ENCODE results near the gene MRPL40. TPM values are rescaled to one million over a fixed set of nuclear protein-coding genes. Genes with fewer than 3 reads are reported as not detected.
"Not testable (repeated sequence)": the region's sequence is repeated elsewhere in the genome, so short reads cannot be mapped to it uniquely, and the experiment has no call there.

MRPL40 gene
- polyA plus RNA-seq, 1 donor from 2014 or later, result 32.5 TPM

DNA sequence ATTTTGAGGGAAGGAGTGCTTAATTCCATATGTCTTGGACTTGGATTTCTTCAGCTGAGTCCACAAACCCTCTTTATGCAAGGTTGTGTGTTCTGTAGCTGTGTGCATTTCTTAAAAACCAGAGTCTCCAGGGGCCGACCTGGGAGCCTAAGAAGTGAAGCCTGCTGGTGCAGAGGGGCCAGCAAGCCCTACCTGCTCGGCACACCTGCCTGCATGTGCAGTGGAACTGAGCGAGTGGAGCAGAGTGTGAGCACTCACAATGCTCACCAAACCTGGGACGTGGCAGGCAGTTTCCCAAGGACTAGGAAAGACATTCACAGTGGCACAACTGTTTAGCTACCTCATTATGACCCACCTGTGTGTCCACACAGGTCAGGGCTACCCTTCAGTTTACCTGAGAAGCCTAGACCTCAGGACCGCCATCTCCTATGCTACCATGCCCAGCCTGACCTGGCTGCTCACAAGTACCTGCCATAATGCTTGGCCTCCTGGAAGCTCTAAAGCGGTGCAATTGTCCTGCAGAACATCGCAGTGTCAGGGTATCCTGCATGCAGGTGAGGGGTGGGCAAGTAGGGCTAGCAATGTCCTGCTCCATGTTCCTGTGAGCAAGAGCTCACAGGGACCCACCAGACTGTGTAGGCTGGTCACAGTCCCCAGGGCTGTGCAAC lies 11.3 kb downstream of the MRPL40 start:
- Histone ChIP-seq H3F3A (ENCODE audit: insufficient read depth, low read length, poor library complexity, severe bottlenecking) (no peaks in the 10 kb centered on the region), H3K27ac (ENCODE audit: low read length) (no peak overlapping the region), H3K4me3 (ENCODE audit: low read length) (no peak overlapping the region), H2AFZ (ENCODE audit: low read depth, low read length) (no peak overlapping the region), H3K27me3 (ENCODE audit: insufficient read depth, low read depth, low read length) (no peaks in the 10 kb centered on the region), H3K9ac (ENCODE audit: low read length) (no peak overlapping the region), H3K9me3 (ENCODE audit: low read length) (no peaks in the 10 kb centered on the region), H3K4me2 (ENCODE audit: low read length) (no peak overlapping the region), H3K79me2 (replicated peaks; ENCODE audit: insufficient read depth, low read length) (peaks cover 68% of the 10 kb centered on the region), H3K36me3 (ENCODE audit: insufficient read depth, low read length) (peaks cover 9% of the 10 kb centered on the region), H4K20me1 (ENCODE audit: insufficient read depth) (no peaks in the 10 kb centered on the region), H3K9me2 (ENCODE audit: insufficient read depth, low read length) (no peaks in the 10 kb centered on the region)
- TF ChIP-seq, protein P1, sequence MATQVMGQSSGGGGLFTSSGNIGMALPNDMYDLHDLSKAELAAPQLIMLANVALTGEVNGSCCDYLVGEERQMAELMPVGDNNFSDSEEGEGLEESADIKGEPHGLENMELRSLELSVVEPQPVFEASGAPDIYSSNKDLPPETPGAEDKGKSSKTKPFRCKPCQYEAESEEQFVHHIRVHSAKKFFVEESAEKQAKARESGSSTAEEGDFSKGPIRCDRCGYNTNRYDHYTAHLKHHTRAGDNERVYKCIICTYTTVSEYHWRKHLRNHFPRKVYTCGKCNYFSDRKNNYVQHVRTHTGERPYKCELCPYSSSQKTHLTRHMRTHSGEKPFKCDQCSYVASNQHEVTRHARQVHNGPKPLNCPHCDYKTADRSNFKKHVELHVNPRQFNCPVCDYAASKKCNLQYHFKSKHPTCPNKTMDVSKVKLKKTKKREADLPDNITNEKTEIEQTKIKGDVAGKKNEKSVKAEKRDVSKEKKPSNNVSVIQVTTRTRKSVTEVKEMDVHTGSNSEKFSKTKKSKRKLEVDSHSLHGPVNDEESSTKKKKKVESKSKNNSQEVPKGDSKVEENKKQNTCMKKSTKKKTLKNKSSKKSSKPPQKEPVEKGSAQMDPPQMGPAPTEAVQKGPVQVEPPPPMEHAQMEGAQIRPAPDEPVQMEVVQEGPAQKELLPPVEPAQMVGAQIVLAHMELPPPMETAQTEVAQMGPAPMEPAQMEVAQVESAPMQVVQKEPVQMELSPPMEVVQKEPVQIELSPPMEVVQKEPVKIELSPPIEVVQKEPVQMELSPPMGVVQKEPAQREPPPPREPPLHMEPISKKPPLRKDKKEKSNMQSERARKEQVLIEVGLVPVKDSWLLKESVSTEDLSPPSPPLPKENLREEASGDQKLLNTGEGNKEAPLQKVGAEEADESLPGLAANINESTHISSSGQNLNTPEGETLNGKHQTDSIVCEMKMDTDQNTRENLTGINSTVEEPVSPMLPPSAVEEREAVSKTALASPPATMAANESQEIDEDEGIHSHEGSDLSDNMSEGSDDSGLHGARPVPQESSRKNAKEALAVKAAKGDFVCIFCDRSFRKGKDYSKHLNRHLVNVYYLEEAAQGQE (IDR thresholded peaks at IDR 0.05; ENCODE audit: borderline replicate concordance), result no peak
- no peak for TF ChIP-seq RAD21 (conservative IDR thresholded peaks at IDR 0.05)
- no peak for TF ChIP-seq TAF1 (IDR thresholded peaks at IDR 0.05; ENCODE audit: low read depth)
- no peak for TF ChIP-seq POLR2AphosphoS5 (IDR thresholded peaks at IDR 0.05)
- no peak for TF ChIP-seq SMC3 (conservative IDR thresholded peaks at IDR 0.05; ENCODE audit: poor library complexity)
- TF ChIP-seq EP300 (conservative IDR thresholded peaks at IDR 0.05; ENCODE audit: poor library complexity, severe bottlenecking), result no peak
- TF ChIP-seq, protein P2, sequence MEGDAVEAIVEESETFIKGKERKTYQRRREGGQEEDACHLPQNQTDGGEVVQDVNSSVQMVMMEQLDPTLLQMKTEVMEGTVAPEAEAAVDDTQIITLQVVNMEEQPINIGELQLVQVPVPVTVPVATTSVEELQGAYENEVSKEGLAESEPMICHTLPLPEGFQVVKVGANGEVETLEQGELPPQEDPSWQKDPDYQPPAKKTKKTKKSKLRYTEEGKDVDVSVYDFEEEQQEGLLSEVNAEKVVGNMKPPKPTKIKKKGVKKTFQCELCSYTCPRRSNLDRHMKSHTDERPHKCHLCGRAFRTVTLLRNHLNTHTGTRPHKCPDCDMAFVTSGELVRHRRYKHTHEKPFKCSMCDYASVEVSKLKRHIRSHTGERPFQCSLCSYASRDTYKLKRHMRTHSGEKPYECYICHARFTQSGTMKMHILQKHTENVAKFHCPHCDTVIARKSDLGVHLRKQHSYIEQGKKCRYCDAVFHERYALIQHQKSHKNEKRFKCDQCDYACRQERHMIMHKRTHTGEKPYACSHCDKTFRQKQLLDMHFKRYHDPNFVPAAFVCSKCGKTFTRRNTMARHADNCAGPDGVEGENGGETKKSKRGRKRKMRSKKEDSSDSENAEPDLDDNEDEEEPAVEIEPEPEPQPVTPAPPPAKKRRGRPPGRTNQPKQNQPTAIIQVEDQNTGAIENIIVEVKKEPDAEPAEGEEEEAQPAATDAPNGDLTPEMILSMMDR (IDR thresholded peaks at IDR 0.05; ENCODE audit: poor library complexity, severe bottlenecking), result no peak
- TF ChIP-seq MXI1 (conservative IDR thresholded peaks at IDR 0.05; ENCODE audit: poor library complexity, severe bottlenecking), result no peak
- TF ChIP-seq EZH2 (IDR thresholded peaks at IDR 0.05; ENCODE audit: borderline replicate concordance, insufficient read depth, low read length, poor library complexity, severe bottlenecking), result no peak

DNA sequence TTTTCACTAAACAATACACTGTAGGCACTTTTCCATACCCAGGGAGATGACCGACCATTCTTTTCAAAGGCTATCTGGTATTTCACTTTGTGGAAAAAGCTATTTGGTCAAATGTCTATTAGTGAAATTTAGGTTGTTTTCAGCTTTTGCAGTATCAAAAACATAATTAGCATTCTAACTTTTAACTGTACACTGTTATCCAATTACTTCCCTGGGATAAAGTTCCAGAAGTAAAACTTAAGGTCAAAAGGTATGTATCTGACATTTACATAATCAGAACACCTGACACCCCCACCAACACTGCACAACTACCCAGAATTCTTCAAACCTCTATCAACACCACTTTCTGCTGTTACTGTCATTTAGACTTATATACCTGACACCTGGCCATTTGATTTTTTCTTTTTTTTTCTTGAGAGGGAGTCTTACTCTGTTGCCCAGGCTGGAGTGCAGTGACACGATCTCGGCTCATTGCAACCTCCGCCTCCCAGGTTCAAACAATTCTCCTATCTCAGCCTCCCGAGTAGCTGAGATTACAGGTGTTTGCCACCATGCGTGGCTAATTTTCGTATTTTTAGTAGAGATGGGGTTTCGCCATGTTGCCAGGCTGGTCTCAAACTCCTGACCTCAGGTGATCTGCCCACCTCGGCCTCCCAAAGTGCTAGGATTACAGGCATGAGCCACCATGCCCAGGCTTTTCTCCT lies 13.1 kb downstream of the MRPL40 start:
- not testable (repeated sequence) for H3K27ac ChIP-seq (ENCODE audit: low read length); H3K36me3 ChIP-seq (ENCODE audit: insufficient read depth, low read length); H2AFZ ChIP-seq (ENCODE audit: low read depth, low read length); H3F3A ChIP-seq (ENCODE audit: insufficient read depth, low read length, poor library complexity, severe bottlenecking); H3K27me3 ChIP-seq (ENCODE audit: insufficient read depth, low read depth, low read length); H3K9me3 ChIP-seq (ENCODE audit: low read length); H4K20me1 ChIP-seq (ENCODE audit: insufficient read depth); H3K9me2 ChIP-seq (ENCODE audit: insufficient read depth, low read length); H3K4me2 ChIP-seq (ENCODE audit: low read length); H3K9ac ChIP-seq (ENCODE audit: low read length); H3K4me3 ChIP-seq (ENCODE audit: low read length)
- peaks cover 67% of the 10 kb centered on the region for H3K79me2 ChIP-seq (replicated peaks; ENCODE audit: insufficient read depth, low read length)
